Erythroblast (primary cell): ENCODE data around the gene LTBP3.

ENCODE experiments used
- DNase-seq, 2 experiments: peaks; one replicate each; lab custom pipeline; 2025; lab: John Stamatoyannopoulos, UW
- GATA1 ChIP-seq: IDR thresholded peaks from 2 replicates; pipeline ENCODE4 v1.6.1; 2011; ENCODE audit warnings: low read depth, mild to moderate bottlenecking, control low read depth, low read length, moderate library complexity
- POLR2A ChIP-seq: IDR thresholded peaks from 2 replicates; pipeline ENCODE4 v1.6.1; 2011; ENCODE audit warnings: mild to moderate bottlenecking, low read length

The LTBP3 gene

DNA sequence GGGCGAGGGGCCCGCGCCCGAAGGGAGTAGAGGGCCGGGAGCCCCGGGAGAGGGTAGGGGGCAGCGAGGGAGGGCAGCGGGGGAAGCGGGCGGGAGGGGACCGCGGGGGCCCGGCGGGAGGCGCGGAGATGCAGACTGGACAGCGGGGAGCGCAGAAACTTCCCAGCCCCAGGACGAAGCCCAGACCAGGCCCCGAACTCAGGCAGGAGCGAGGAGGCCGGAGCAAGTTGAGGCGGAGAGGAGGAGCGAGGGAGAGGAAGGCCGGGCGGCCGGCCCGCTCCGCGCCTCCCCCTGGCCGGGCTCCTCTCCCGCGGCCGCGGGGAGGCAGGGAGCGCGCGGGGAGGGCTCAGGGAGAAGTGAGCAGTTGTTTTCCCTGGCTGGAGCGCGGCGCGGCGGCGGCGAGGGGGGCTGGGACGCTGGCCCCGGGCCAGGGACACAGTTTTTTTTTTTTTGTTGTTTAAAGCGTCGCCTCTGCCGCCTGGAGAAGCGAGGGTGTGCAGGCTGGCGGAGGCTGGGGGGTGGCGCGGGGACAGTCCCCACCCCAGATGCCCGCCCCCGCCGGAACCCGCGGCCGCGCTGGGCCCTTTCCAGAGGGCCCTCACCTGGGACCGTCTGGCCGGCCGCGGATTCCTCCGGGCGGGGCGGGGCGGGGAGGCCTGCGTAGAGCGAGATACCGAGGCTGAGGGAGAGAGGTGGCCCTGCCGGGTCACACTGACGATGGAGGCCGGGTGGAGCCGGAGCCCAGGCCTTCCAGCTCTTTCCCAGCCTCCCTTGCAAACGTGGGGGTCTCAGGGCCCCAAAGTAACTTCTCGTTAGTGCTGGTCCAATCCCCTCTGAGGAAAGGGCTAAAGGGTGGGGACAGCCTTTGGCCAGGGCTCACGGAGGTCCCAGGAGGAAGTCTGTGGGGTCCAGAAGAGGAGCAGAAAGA is at the start of gene LTBP3:
LTBP3 (minus strand) TSS at position 358 of the 928 bp plus-strand sequence. CDS start 400 bp downstream, outside the sequence.
- TF ChIP-seq POLR2A (peak; percentile 32), GATA1 (no peak)
- peak; percentile 80 to 83 for DNase-seq

DNA sequence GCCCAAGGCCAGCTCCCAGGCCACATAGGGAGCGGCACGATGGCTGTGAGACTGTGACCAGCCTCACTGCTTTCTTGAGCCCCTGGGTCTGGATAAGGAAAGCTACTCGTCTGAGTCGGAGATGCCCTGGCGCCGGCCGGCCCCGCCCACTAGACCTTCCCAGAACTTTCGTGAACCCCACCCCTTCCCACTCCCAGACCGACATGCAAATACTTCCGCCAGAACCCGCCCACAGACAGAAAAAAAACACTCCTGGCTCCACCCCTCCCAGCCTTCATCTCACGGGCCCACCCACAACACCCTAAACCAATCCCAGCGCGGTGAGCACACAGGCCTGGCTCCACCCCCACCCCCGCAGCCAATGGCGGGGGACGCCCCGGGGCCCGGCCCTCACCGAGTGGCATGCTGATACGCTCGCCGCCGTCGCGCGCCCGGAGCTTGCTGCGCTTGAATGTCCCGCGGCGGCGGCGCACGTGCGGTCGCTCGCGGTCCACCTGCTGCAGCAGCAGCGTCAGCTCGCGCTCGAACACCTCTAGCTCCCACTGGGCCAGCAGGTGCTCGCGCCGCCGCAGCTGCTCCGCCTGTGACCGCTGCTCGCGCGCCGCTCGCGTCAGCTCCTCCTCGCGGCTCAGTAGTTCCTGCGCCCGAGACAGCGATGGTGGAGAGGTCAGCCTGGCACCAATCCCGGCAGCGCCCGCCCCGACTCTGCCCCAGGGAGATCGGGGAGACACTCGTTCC is 48.9 kb upstream of the LTBP3 start:
- peak; percentile 51 to 57 for DNase-seq
- TF ChIP-seq GATA1: no peak
- TF ChIP-seq POLR2A: no peak

DNA sequence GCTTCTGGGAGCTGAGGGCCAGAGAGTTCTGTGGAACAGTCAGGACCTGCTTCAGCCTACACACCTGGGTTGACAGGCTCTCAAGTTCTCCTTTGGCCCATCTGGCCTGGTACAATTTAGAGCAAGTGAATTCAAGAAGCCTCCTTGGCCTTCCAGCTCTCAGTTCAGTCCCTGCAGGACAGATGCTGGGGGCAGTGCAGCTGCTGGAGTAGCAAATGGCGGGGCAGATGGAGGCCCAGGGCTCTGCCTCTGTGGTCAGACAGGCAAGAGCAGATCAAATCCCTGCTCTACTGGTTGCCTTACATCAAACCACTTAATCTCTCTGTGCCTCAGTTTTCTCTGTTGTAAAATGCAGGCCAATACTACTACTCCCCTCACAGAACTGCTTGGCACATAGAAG is 46.1 kb upstream of the LTBP3 start:
- DNase-seq: no peak
- no peak for TF ChIP-seq GATA1
- no peak for TF ChIP-seq POLR2A

DNA sequence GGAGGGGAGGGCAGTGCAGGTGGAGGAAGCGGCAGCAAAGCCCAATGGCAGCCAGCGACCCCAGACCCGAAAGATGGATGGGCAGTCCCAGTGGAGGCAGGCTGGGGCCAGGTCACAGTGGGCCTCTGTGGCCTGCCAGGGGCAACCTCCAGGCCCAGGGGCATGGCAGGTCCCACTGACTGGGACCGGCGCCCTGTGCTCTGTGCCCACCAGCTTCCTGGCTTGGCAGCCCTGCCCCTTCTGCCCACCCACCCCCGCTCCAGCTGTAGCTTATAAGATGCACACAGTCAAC is 41.7 kb upstream of the LTBP3 start:
- TF ChIP-seq POLR2A: no peak
- TF ChIP-seq GATA1: no peak
- no peak for DNase-seq

DNA sequence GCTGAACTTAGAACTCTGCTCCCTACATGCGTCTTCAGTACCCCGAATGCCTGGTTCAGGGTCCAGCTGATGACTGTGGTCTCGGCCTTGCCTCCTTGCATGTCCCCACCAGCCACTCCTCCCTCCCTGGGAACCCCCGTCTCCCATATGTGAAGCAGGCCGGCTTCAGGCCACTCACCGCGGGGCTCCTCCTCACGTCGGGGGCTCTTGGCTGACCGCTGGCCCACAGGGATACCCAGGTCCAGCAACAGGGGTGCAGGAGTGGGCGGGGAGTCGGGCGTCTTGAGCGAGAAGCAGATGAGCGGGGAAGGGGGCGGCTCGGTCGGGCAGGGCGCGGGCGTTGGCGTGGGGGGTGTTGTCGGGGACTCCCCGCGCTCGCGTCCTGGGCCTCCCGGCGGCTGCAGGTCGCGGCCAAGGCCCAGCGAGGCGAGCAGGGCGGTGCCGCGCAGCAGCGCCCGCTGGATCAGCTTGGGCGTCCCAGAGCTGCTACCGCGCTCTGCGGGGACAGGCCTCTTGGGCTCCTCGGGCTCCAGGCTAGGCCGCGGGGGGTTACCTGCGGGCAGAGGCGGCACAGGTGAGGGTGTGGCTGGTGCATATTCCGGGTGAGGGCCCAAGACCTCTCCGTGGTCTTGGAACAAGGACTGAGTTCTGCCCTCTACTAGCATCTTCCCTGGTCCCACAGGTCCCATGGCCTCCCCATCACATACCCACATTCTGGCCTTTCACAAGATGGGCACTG is 41.2 kb upstream of the LTBP3 start:
- TF ChIP-seq GATA1: no peak
- no peak for TF ChIP-seq POLR2A
- DNase-seq: no peak

DNA sequence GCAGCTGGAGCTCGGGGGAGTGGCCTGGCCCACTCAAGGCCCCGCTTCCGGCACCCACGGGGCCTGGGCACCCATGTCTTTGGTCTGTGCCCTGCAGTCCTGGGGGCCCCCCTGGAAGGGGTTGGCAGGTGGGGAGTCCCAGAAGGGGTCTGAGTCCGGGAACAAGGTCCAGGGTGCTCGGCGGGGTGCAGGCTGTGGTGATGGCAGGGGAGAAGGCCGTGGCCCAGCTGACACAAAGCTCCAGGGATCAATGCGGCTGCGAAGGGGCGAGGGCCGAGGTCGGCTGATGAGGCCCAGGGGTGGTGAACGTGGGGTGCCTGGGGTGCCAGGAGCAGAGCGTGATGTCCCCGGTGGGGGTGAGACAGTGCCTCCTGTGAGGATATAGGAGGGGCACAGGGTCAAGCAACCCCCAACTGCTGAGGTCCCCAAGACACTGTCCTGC is 40.1 kb upstream of the LTBP3 start:
- DNase-seq: no peak
- TF ChIP-seq GATA1 (no peak), POLR2A (no peak)

DNA sequence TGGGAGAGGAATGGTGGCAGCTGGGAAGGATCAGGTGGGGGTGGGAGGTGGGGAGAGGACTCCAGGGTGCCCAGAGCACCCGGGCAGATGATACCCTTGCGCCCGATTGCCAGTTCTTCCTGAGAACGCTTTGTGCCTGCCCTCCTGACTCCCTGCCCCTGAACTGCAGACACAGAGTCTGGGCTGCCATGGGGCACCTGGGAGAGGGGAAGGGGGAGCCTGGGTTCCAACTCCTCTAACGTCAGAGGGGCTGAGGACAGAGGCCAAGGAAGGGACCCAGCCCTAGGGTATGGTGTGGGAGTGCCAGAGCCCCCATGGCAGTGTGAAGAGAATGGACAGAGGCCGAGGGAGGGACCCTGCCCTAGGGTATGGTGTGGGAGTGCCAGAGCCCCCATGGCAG is 38.4 kb upstream of the LTBP3 start:
- TF ChIP-seq POLR2A: no peak
- no peak for TF ChIP-seq GATA1
- no peak for DNase-seq

DNA sequence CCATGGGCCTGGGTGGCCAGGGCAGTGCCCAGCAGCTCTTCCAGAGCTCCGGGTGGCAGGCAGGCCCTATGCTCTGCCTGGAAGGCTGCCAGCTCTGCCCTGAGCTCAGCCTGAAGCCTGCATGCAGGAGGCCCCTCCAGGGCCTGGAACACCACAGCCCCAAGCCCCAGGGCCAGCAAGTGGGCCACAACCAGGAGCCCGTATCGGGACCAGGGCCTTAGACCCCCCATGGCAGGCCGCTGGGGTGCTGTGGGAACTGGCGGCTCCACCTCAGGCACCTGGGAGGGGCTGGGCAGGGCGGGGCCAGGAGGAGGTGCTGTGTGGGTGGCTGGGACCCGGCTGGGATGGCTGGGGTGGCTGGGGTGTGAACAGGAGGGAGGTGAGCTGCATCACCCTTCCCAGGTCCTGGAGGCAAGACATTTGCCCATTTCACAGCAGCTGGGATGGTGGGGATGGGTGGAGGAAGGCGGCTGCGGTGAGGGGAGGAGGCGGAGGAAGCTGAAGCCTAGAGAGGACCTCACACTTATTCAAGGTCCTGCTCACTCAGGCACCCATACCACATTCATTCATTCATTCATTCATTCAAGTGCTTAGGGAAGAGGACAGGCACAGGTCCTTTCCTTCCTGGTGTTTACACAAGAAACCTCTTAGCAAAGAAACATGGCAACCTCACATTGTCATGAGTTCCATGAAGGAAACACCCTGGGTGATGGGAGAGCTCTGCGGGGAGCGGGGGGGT is 37.6 kb upstream of the LTBP3 start, which contains the start of gene KCNK7:
KCNK7 (minus strand) TSS at position 258 of the 739 bp plus-strand sequence; CDS start at position 230, 28 bp downstream.
- no peak for TF ChIP-seq POLR2A
- TF ChIP-seq GATA1: no peak
- DNase-seq: peak in 1 of 2 experiments; percentile 53

DNA sequence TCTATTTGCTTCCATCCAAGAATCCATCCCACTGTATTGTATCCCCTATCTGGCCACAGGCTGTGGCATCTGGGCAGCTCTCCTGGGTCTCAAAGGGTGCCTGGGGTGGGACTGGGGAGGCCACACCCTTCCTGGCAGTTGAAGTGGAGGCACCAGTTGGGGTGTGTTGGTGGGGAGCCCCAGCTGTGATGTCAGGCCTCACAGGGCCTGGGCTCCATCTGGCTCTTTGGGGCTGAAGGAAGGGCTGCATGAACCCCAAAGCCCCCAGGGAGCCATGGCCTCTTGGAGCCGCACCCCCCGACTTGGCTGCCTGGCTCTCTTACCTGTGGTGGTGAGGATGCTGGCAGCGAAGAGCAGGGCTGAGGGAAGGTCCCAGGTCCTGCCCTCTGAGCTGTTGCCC is 37.0 kb upstream of the LTBP3 start:
- peak; percentile 7 for TF ChIP-seq POLR2A
- no peak for TF ChIP-seq GATA1
- peak; percentile 56 to 61 for DNase-seq

DNA sequence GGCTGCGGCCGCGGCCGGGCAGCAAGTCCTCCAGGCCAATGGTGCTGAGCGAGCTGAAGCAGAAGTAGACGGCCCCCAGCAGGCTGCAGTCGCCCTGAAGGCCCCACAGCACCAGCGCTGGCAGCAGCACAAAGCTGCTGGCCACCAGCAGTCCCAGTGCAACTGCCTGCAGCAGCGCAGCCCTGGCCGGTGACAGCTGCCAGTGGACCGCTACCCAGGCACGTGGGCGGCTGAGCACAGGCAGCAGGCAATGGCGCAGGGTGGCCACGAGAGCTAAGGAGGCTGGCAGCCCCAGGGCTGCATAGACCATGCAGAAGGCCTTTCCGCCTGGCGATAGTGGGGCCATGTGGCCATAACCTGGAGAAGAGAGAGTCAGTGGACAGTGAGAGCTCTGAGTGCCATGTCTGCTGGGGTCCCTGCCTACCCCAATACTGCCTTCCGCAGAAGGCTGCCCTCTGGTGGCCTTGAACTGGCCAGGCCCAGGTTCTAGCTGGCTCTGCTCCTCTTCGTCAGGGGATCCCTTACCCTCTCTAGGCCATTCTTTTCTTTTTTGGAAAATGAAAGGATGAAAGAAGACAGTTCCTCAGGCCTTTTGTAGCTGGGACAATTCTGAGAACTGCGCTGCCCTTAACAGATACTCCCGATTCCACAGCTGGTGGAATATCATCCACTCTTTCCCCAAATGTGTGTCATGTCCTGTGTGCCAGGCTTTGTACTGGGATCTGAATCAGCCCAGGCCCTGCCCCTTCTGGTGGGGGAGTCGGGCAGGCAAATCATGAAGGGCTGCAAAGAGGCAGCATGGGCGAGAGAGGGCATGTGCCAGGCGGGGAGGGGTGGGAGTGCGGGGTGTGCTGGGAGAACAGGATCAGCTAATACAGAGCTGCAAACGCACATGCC is 35.6 kb upstream of the LTBP3 start:
- DNase-seq: peak; percentile 64 to 71
- peak; percentile 36 for TF ChIP-seq POLR2A
- TF ChIP-seq GATA1: no peak

DNA sequence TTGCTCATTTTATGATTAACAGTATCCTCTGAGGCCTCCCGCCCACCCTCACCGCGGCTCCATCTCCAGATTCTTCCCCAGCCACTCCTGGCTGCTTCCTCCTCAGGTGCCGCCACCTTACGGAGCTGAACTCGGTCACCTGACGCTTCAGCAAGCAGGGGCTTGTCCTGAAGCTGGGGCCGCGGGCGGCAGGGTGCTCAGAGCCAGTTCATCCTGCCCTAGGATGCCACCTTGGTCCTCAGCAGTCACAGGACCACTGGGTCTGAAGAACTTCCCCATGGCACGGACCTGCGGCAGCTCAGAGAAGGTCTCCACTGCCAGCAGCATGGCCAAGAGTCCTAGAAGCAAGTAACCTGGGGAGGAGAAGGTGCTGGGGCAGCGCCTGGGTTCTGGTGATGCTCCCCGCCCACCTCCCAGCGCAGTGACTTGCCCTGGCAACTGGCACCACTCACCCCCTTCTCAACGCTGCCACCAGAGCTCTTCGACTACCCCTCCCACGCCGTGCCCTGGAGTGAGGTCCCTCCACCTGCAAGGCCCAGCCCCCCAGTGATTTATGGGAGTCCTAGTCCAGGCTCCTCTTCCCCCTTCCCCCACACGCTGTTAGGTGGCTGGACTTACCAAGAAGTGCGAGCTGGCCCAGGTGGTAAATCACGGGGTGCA is 34.8 kb upstream of the LTBP3 start:
- DNase-seq: no peak
- no peak for TF ChIP-seq GATA1
- TF ChIP-seq POLR2A: no peak
